HEK293 (cell line): Measurements from ENCODE around the gene NECTIN4.

Source experiments
- CTCF ChIA-PET: fragments of 350-600 bp; formaldehyde crosslinking; extraction: SDS; loops from one replicate; lab custom pipeline; 2021; ENCODE audit warnings: antibody characterized with exemption; lab: Yijun Ruan, JAX
- POLR2A ChIA-PET: fragments of 300-600 bp; formaldehyde crosslinking; extraction: SDS; loops from one replicate; lab custom pipeline; 2020; ENCODE audit warnings: antibody characterized with exemption, inconsistent platforms; lab: Yijun Ruan, JAX
- H3K27ac ChIP-seq: fragments of 200-500 bp; sonication (Bioruptor generic); 2 replicates; pipeline ENCODE4 v1.5.1; 2014; ENCODE audit warnings: low read depth, low read length, control low read depth, inconsistent platforms; ENCODE audit errors: extremely low read depth
- H3K36me3 ChIP-seq, 2 experiments: fragments of 200-500 bp in 1 of 2; sonication (Bioruptor generic) in 1 of 2; 1 replicate in 1 of 2; 2 replicates in 1 of 2; pipeline ENCODE4 v1.5.1; 2014 to 2017; ENCODE audit warnings: inconsistent platforms in 2 of 2, low read length in 2 of 2; ENCODE audit not compliant: control insufficient read depth in 2 of 2, insufficient read depth in 1 of 2
- H3K4me1 ChIP-seq: fragments of 200-500 bp; sonication (Bioruptor generic); 2 replicates; pipeline ENCODE4 v1.5.1; 2014; ENCODE audit warnings: mild to moderate bottlenecking, low read length, inconsistent platforms; ENCODE audit not compliant: control insufficient read depth, insufficient read depth
- H3K4me3 ChIP-seq: 2 replicates; pipeline ENCODE4 v1.5.1; 2011; ENCODE audit warnings: low read depth, mild to moderate bottlenecking, control low read depth, low read length, moderate library complexity
- H3K9me3 ChIP-seq: fragments of 200-500 bp; sonication (Bioruptor generic); 2 replicates; pipeline ENCODE4 v1.5.1; 2014; ENCODE audit warnings: low read depth, low read length, inconsistent platforms; ENCODE audit not compliant: control insufficient read depth, insufficient read depth
- BCL11A ChIP-seq: fragments of 450-650 bp; formaldehyde crosslinking; IDR thresholded peaks from 2 replicates; pipeline ENCODE4 v1.5.1; 2016; ENCODE audit warnings: low read depth, missing biosample characterization, missing genetic modification characterization
- GLI4 ChIP-seq: fragments of 450-650 bp; formaldehyde crosslinking; IDR thresholded peaks from 2 replicates; pipeline ENCODE4 v1.5.1; 2016; ENCODE audit warnings: missing biosample characterization, missing genetic modification characterization
- KLF10 ChIP-seq: fragments of 450-650 bp; IDR thresholded peaks from 2 replicates; pipeline ENCODE4 v1.5.1; 2018; ENCODE audit warnings: missing biosample characterization, mild to moderate bottlenecking, missing genetic modification characterization
- MEIS1 ChIP-seq: sonication (generic); formaldehyde crosslinking; IDR thresholded peaks from 2 replicates; pipeline ENCODE4 v1.8.1; 2022; ENCODE audit warnings: missing genetic modification reagents, mild to moderate bottlenecking, borderline replicate concordance
- MYNN ChIP-seq: fragments of 450-650 bp; formaldehyde crosslinking; IDR thresholded peaks from 2 replicates; pipeline ENCODE4 v1.5.1; 2016; ENCODE audit warnings: missing biosample characterization, missing genetic modification characterization, borderline replicate concordance
- OSR2 ChIP-seq: fragments of 450-650 bp; formaldehyde crosslinking; IDR thresholded peaks from 2 replicates; pipeline ENCODE4 v1.5.1; 2016; ENCODE audit warnings: missing biosample characterization, missing genetic modification characterization
- SCRT2 ChIP-seq: fragments of 450-650 bp; formaldehyde crosslinking; IDR thresholded peaks from 2 replicates; pipeline ENCODE4 v1.5.1; 2016; ENCODE audit warnings: missing biosample characterization, missing genetic modification characterization
- TRIM28 ChIP-seq: IDR thresholded peaks from 2 replicates; pipeline ENCODE4 v1.6.1; 2011; ENCODE audit warnings: low read length, control low read depth, borderline replicate concordance
- ZEB2 ChIP-seq: fragments of 450-650 bp; formaldehyde crosslinking; IDR thresholded peaks from 2 replicates; pipeline ENCODE4 v1.5.1; 2016; ENCODE audit warnings: missing biosample characterization, missing genetic modification characterization
- ZNF112 ChIP-seq: fragments of 450-650 bp; formaldehyde crosslinking; IDR thresholded peaks from 2 replicates; pipeline ENCODE4 v1.5.0; 2017; ENCODE audit warnings: missing biosample characterization, missing genetic modification characterization
- ZNF248 ChIP-seq: fragments of 450-650 bp; formaldehyde crosslinking; IDR thresholded peaks from 2 replicates; pipeline ENCODE4 v1.5.1; 2017; ENCODE audit warnings: missing biosample characterization, missing genetic modification characterization
- ZNF423 ChIP-seq: fragments of 450-650 bp; formaldehyde crosslinking; IDR thresholded peaks from 2 replicates; pipeline ENCODE4 v1.5.1; 2016; ENCODE audit warnings: missing biosample characterization, missing genetic modification characterization
- ZNF548 ChIP-seq: fragments of 450-650 bp; formaldehyde crosslinking; IDR thresholded peaks from 2 replicates; pipeline ENCODE4 v1.5.1; 2016; ENCODE audit warnings: missing biosample characterization, missing genetic modification characterization
- ZNF596 ChIP-seq: fragments of 450-650 bp; IDR thresholded peaks from 2 replicates; pipeline ENCODE4 v1.5.0; 2018; ENCODE audit warnings: missing biosample characterization, mild to moderate bottlenecking, missing genetic modification characterization, moderate library complexity
- ZNF600 ChIP-seq: fragments of 450-650 bp; formaldehyde crosslinking; IDR thresholded peaks from 2 replicates; pipeline ENCODE4 v1.5.1; 2016; ENCODE audit warnings: missing biosample characterization, missing genetic modification characterization
- ZNF76 ChIP-seq: fragments of 450-650 bp; formaldehyde crosslinking; IDR thresholded peaks from 2 replicates; pipeline ENCODE4; 2016; ENCODE audit warnings: low read depth, missing biosample characterization, missing genetic modification characterization, borderline replicate concordance
- ZNF837 ChIP-seq: fragments of 450-650 bp; formaldehyde crosslinking; IDR thresholded peaks from 2 replicates; pipeline ENCODE4 v1.5.1; 2016; ENCODE audit warnings: missing biosample characterization, missing genetic modification characterization
- ZSCAN23 ChIP-seq: fragments of 450-650 bp; formaldehyde crosslinking; IDR thresholded peaks from 2 replicates; pipeline ENCODE4 v1.5.1; 2016; ENCODE audit warnings: missing biosample characterization, missing genetic modification characterization
- TF ChIP-seq, protein P1 (sequence below): fragments of 450-650 bp; formaldehyde crosslinking; IDR thresholded peaks from 2 replicates; pipeline ENCODE4 v1.5.1; 2017; ENCODE audit warnings: missing biosample characterization, missing genetic modification characterization
- TF ChIP-seq, protein P2 (sequence below): fragments of 450-650 bp; formaldehyde crosslinking; IDR thresholded peaks from 2 replicates; pipeline ENCODE4 v1.5.1; 2016; ENCODE audit warnings: missing biosample characterization, missing genetic modification characterization
- TF ChIP-seq, protein P3 (sequence below): fragments of 450-650 bp; formaldehyde crosslinking; IDR thresholded peaks from 2 replicates; pipeline ENCODE4 v1.5.1; 2016; ENCODE audit warnings: missing biosample characterization, missing genetic modification characterization
- TF ChIP-seq, protein P4 (sequence below): fragments of 450-650 bp; formaldehyde crosslinking; conservative IDR thresholded peaks from 2 replicates; pipeline ENCODE4 v1.5.1; 2016; ENCODE audit warnings: low read depth, missing biosample characterization, missing genetic modification characterization

The NECTIN4 gene

DNA sequence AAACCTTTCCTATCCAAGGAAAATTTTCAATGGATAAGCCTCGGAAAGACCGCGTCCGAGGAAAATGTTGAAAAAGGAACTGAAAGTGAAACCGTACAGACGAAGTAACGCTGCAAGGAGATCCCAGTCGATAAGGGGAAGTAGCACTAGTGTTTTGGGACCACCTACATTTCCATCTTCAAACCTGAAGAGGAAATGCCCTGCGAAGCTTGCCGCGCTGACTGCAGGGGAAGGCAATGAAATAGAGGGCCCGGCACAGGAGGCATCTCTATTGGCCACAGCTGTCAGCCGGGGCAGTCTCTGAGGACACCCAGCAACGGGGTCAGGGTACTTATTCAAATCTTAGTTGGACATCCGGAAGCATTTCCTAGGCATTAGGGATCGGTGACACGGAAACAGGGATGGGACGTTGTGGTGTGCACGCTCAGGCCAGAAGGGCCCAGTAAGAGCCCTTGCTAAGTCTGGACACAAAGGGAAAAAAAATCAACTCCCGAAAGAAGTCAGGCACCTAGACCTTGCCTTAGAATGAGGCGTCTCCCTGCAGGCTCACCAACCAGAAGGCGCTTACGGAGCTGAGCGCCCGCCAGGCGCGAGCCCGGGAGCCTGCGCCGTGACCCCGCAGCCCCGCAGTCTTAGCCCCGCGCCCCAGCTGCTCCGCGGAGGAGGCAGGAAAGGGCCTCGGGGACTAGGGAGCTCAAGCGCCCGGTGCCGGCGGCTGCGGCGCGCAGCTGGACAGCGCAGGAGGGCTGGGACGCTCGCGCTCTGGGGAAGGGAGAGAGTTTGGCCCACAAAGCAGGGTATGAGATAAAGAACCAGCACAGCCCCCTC, 44.2 kb downstream of the NECTIN4 start (continued):
- TF ChIP-seq ZNF837 (tag by site-specific recombination) (no peak), KLF10 (peak; percentile 76; the same call in 1 of the 2 replicates), BCL11A (tag by site-specific recombination) (0 out of 2 replicates have a peak, but pooled peaks have one; percentile 10), ZNF76 (peak; percentile 35; the same call in 1 of the 2 replicates), ZNF600 (tag by site-specific recombination) (peak; percentile 65; the same call in 1 of the 2 replicates), ZNF548 (no peak), TRIM28 (0 out of 2 replicates have a peak, but pooled peaks have one; percentile 34), ZNF596 (tag by site-specific recombination) (0 out of 2 replicates have a peak, but pooled peaks have one; percentile 31)
- TF ChIP-seq, protein P1, sequence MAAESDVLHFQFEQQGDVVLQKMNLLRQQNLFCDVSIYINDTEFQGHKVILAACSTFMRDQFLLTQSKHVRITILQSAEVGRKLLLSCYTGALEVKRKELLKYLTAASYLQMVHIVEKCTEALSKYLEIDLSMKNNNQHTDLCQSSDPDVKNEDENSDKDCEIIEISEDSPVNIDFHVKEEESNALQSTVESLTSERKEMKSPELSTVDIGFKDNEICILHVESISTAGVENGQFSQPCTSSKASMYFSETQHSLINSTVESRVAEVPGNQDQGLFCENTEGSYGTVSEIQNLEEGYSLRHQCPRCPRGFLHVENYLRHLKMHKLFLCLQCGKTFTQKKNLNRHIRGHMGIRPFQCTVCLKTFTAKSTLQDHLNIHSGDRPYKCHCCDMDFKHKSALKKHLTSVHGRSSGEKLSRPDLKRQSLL (tag by site-specific recombination): peak; percentile 71; the same call in 1 of the 2 replicates

DNA sequence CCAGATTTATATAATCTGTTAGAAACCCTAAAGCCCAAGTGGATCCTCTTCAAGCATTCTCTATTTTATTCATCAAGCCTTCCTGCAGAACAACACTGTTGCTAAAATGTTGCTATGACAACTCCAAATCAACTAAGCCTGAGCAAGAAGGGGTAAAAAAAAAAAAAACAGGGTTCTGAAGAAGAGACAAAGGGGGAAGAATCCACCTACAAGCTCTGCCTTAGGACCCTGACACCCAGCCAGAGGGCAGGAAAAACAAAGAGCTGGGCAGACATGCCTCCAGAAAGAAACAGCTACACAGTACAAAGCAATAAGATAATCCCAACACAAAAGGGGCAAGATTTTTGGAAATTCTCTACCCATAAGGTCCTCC, 44.8 kb downstream of the NECTIN4 start:
- Histone ChIP-seq H3K4me3 (peak overlapping the region; percentile 64), H3K4me1 (0 out of 2 replicates have a peak, but pooled peaks cover 4% of the 10 kb centered on the region), H3K9me3 (no peaks in the 10 kb centered on the region), H3K36me3 (peaks cover 10 to 39% of the 10 kb centered on the region in 2 experiments), H3K27ac (peak overlapping the region; percentile 14; the same call in 1 of the 2 replicates)
- ChIA-PET CTCF (interaction anchor here (0.6 to 4.6 kb wide), 7 partner anchors 11 to 109 kb away, joined by 3 to 27 read pairs (median 3); partner anchors contain the start of genes ARHGAP30, KLHDC9 and UFC1), POLR2A (interaction anchor here (0.6 to 2.4 kb wide), 8 partner anchors 8 to 181 kb away, joined by 3 to 50 read pairs (median 8); partner anchors contain the start of genes DEDD, F11R, KLHDC9 and TOMM40L)
- TF ChIP-seq OSR2: no peak
- TF ChIP-seq, protein P2, sequence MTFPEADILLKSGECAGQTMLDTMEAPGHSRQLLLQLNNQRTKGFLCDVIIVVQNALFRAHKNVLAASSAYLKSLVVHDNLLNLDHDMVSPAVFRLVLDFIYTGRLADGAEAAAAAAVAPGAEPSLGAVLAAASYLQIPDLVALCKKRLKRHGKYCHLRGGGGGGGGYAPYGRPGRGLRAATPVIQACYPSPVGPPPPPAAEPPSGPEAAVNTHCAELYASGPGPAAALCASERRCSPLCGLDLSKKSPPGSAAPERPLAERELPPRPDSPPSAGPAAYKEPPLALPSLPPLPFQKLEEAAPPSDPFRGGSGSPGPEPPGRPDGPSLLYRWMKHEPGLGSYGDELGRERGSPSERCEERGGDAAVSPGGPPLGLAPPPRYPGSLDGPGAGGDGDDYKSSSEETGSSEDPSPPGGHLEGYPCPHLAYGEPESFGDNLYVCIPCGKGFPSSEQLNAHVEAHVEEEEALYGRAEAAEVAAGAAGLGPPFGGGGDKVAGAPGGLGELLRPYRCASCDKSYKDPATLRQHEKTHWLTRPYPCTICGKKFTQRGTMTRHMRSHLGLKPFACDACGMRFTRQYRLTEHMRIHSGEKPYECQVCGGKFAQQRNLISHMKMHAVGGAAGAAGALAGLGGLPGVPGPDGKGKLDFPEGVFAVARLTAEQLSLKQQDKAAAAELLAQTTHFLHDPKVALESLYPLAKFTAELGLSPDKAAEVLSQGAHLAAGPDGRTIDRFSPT: no peak

DNA sequence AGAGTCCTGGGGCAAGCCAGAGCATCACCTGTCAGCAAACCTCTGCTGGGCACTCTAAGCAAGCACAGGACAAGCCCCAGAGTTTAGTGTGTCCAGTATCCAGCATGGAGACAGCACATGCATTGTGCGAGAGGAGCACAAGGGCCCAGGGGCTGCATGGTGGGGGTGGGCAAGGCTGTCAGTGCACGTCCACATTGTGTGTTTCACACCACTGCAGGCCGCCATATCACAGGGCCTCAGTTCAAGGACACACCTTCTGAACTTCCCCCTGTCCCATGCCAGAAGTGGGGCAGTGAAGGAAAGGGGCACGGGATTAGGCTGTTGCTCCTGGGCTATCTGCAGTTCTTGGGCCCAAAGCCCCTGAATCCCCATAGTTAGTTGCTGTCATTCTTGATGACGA, 49.8 kb downstream of the NECTIN4 start:
- POLR2A ChIA-PET: interaction anchor here (0.7 to 3.4 kb wide), 2 partner anchors 18 to 21 kb away, joined by 3 to 26 read pairs; partner anchors contain the start of gene F11R
- H3K4me1 ChIP-seq: peaks cover 13% of the 10 kb centered on the region
- no peak overlapping the region for H3K4me3 ChIP-seq

DNA sequence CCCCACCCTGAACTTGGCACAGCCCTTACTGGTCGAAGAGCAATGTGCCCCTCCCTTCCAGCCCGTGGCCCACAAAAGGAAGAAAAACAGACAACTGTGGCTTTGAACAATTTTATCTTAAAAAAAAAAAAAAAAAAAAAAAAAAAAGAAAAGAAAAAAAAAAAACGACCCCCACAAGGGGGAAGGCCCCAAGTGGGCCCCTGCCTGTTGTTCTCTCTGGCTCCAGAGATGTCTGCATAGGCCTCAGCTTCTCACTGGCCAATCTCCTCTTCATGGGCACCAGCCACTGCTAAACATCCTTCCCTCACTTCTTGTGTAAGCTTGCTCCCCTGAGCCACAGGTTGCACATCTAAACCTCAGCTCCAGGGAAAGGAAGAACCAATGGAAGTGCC, 50.2 kb downstream of the NECTIN4 start:
- Histone ChIP-seq H3K9me3 (no peaks in the 10 kb centered on the region), H3K4me1 (peaks cover 10% of the 10 kb centered on the region), H3K27ac (peak overlapping the region; percentile 46), H3K4me3 (peak overlapping the region; percentile 89), H3K36me3 (peaks cover 10 to 52% of the 10 kb centered on the region in 2 experiments)
- CTCF ChIA-PET: interaction anchor here (0.6 to 2.2 kb wide), 7 partner anchors 10 to 96 kb away, joined by 3 to 10 read pairs (median 3); partner anchors contain the start of genes F11R, NIT1 and PFDN2
- POLR2A ChIA-PET: interaction anchor here (0.6 to 3.4 kb wide), 4 partner anchors 18 to 186 kb away, joined by 3 to 26 read pairs (median 5); partner anchors contain the start of gene F11R
- TF ChIP-seq ZEB2 (tag by site-specific recombination) (no peak), ZSCAN23 (tag by site-specific recombination) (no peak), MYNN (no peak), SCRT2 (tag by site-specific recombination) (peak; percentile 8), ZNF423 (tag by site-specific recombination) (no peak), ZNF112 (no peak)
- TF ChIP-seq, protein P3, sequence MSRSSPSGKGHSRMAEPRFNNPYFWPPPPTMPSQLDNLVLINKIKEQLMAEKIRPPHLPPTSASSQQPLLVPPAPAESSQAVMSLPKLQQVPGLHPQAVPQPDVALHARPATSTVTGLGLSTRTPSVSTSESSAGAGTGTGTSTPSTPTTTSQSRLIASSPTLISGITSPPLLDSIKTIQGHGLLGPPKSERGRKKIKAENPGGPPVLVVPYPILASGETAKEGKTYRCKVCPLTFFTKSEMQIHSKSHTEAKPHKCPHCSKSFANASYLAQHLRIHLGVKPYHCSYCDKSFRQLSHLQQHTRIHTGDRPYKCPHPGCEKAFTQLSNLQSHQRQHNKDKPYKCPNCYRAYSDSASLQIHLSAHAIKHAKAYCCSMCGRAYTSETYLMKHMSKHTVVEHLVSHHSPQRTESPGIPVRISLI (tag by site-specific recombination): peak; percentile 92
- TF ChIP-seq, protein P4, sequence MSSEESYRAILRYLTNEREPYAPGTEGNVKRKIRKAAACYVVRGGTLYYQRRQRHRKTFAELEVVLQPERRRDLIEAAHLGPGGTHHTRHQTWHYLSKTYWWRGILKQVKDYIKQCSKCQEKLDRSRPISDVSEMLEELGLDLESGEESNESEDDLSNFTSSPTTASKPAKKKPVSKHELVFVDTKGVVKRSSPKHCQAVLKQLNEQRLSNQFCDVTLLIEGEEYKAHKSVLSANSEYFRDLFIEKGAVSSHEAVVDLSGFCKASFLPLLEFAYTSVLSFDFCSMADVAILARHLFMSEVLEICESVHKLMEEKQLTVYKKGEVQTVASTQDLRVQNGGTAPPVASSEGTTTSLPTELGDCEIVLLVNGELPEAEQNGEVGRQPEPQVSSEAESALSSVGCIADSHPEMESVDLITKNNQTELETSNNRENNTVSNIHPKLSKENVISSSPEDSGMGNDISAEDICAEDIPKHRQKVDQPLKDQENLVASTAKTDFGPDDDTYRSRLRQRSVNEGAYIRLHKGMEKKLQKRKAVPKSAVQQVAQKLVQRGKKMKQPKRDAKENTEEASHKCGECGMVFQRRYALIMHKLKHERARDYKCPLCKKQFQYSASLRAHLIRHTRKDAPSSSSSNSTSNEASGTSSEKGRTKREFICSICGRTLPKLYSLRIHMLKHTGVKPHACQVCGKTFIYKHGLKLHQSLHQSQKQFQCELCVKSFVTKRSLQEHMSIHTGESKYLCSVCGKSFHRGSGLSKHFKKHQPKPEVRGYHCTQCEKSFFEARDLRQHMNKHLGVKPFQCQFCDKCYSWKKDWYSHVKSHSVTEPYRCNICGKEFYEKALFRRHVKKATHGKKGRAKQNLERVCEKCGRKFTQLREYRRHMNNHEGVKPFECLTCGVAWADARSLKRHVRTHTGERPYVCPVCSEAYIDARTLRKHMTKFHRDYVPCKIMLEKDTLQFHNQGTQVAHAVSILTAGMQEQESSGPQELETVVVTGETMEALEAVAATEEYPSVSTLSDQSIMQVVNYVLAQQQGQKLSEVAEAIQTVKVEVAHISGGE (tag by site-specific recombination): no peak

More for the DNA sequence above, 49.8 kb downstream of the NECTIN4 start:
- peak overlapping the region; percentile 46; the same call in 1 of the 2 replicates for H3K27ac ChIP-seq
- TF ChIP-seq ZNF248: no peak
- no peak for TF ChIP-seq GLI4 (tag by site-specific recombination)
- TF ChIP-seq MEIS1 (CRISPR knock-in tag): no peak
- no peak for TF ChIP-seq TRIM28
- TF ChIP-seq, all 188 proteins: peak for 0
- CTCF ChIA-PET: interaction anchor here (0.6 to 3.6 kb wide), 8 partner anchors 10 to 79 kb away, joined by 3 to 20 read pairs (median 4); partner anchors contain the start of genes F11R, KLHDC9, NIT1 and PFDN2
- no peaks in the 10 kb centered on the region for H3K9me3 ChIP-seq
- peaks cover 10 to 52% of the 10 kb centered on the region in 2 experiments for H3K36me3 ChIP-seq
